Kidney (tissue), 14 donors: Measurements from ENCODE around the gene MGAT4A. TPM values are rescaled to one million over a fixed set of nuclear protein-coding genes. Genes with fewer than 3 reads are reported as not detected.

Experiments used
- DNase-seq, 5 donors: peaks; one replicate each; pipeline ENCODE4 v3.0.0-alpha.2; 2013 to 2020
- FAIRE-seq: peaks from 2 replicates; lab custom pipeline; 2012; peaks lifted over from hg19 to GRCh38; lab: Jason Lieb, UNC
- H3K27ac ChIP-seq, 2 donors: one replicate each; pipeline ENCODE4 v1.7.0; 2013; ENCODE audit warnings: low read depth in 2 of 2, low read length in 2 of 2, inconsistent platforms in 1 of 2
- H3K27me3 ChIP-seq: one replicate; pipeline ENCODE4 v1.7.1; 2013; ENCODE audit warnings: low read length, inconsistent platforms; ENCODE audit not compliant: control insufficient read depth, insufficient read depth
- H3K36me3 ChIP-seq, 3 donors: one replicate each; pipeline versions ENCODE4 v1.7.0 to v1.7.1; 2013; ENCODE audit warnings: low read length in 3 of 3, control low read depth in 1 of 3, inconsistent platforms in 1 of 3; ENCODE audit not compliant: insufficient read depth in 3 of 3, control insufficient read depth in 2 of 3
- H3K4me1 ChIP-seq, 3 donors: one replicate each; pipeline versions ENCODE4 v1.7.0 to v1.7.1; 2013; ENCODE audit warnings: low read length in 3 of 3, inconsistent platforms in 1 of 3, low read depth in 1 of 3; ENCODE audit not compliant: control insufficient read depth in 2 of 3, insufficient read depth in 2 of 3
- H3K4me3 ChIP-seq, 3 donors: one replicate each; pipeline versions ENCODE4 v1.7.0 to v1.8.1; 2013; ENCODE audit warnings: low read length in 3 of 3, control low read depth in 1 of 3, inconsistent platforms in 1 of 3
- H3K9ac ChIP-seq, 3 donors: one replicate each; pipeline versions ENCODE4 v1.7.0 to v1.7.1; 2013; ENCODE audit warnings: low read length in 3 of 3, control low read depth in 1 of 3, inconsistent platforms in 1 of 3
- H3K9me3 ChIP-seq, 3 donors: one replicate each; pipeline versions ENCODE4 v1.7.0 to v1.7.1; 2013; ENCODE audit warnings: low read length in 3 of 3, control low read depth in 1 of 3, inconsistent platforms in 1 of 3; ENCODE audit not compliant: control insufficient read depth in 2 of 3, insufficient read depth in 1 of 3
- CTCF ChIP-seq: IDR thresholded peaks from 3 replicates; pipeline ENCODE4 v1.5.1; 2012; ENCODE audit warnings: mild to moderate bottlenecking, moderate library complexity, borderline replicate concordance; ENCODE audit not compliant: insufficient read depth; ENCODE audit errors: extremely low read depth
- intact Hi-C: fragments of 100-400 bp; cut with DNase I; formaldehyde crosslinking; loops from one replicate; pipeline ENCODE4 v1.11.1; 2022
- polyA plus RNA-seq: library from polyadenylated mRNA; stranded (reverse); fragments of 350-450 nt; fragmentation: Illumina TruSeq; extraction: RNeasy Lipid Tissue Mini Kit (QIAGEN cat#74804); gene quantifications from one replicate; pipeline ENCODE4 v1.2.3, GENCODE V29; 2014; ENCODE audit warnings: low read depth, low replicate concordance; ENCODE audit not compliant: insufficient read depth
- total RNA-seq: library from RNA; stranded (reverse); fragmentation: NEBNext Ultra II Directional; extraction: Animal tissue kit (Norgen Biotek cat#: 25700); gene quantifications from one replicate; pipeline ENCODE4 v1.2.1, GENCODE V29; 2021
- donor health status: control.
- donor health status: control.
- donor health status: control.
- donor health status: control.
- donor health status: control.
- donor health status: DM: yes; HTN: yes; CAD: no.
- donor health status: Normal renal cell carcinoma (clear cell type).

MGAT4A gene
- total and polyA plus RNA-seq, 2 donors from 2014 or later: 23.5 to 101 TPM

- Histone ChIP-seq H3K36me3 (no peaks in the 10 kb centered on the region), H3K27me3 (no peaks in the 10 kb centered on the region), H3K4me1 (peaks cover 0 to 3% (median 0%) of the 10 kb centered on the region in 3 donors), H3K4me3 (no peak overlapping the region), H3K9me3 (no peaks in the 10 kb centered on the region), H3K9ac (no peak overlapping the region), H3K27ac (no peak overlapping the region)
- DNase-seq: no peak
- intact Hi-C loops: no loop called here
- no peak for FAIRE-seq
- TF ChIP-seq CTCF: no peak
Measured at GRCh38 chr2:98734823-98735260, 3.9 kb upstream of the MGAT4A start.

- DNase-seq (no peak), FAIRE-seq (no peak)
- Histone ChIP-seq H3K27me3 (no peaks in the 10 kb centered on the region), H3K36me3 (no peaks in the 10 kb centered on the region), H3K4me3 (no peak overlapping the region), H3K27ac (no peak overlapping the region), H3K4me1 (peaks cover 0 to 3% (median 0%) of the 10 kb centered on the region in 3 donors), H3K9ac (no peak overlapping the region), H3K9me3 (no peaks in the 10 kb centered on the region)
- no peak for TF ChIP-seq CTCF
- intact Hi-C loops: no loop called here
Measured at GRCh38 chr2:98734162-98734561, 3.2 kb upstream of the MGAT4A start.

GRCh38 chr2:98732430-98733051 is 1.6 kb upstream of the MGAT4A start:
- no peaks in the 10 kb centered on the region for H3K36me3 ChIP-seq
- no peaks in the 10 kb centered on the region for H3K9me3 ChIP-seq
- no peaks in the 10 kb centered on the region for H3K27me3 ChIP-seq
- peak overlapping the region in 2 of 3 donors; percentile 74 to 84 for H3K4me3 ChIP-seq
- no peak overlapping the region for H3K9ac ChIP-seq
- TF ChIP-seq CTCF: no peak
- no peak overlapping the region for H3K27ac ChIP-seq
- no peak for FAIRE-seq
- intact Hi-C loops: no loop called here
- H3K4me1 ChIP-seq: peaks cover 0 to 3% (median 0%) of the 10 kb centered on the region in 3 donors
- DNase-seq: no peak

GRCh38 chr2:98731894-98732349 is 990 bp upstream of the MGAT4A start:
- no peak for TF ChIP-seq CTCF
- FAIRE-seq: no peak
- Histone ChIP-seq H3K9me3 (no peaks in the 10 kb centered on the region), H3K27me3 (no peaks in the 10 kb centered on the region), H3K9ac (peak overlapping the region; percentile 41 to 56 (median 48)), H3K4me1 (peaks cover 0 to 3% (median 0%) of the 10 kb centered on the region in 3 donors), H3K4me3 (peak overlapping the region; percentile 73 to 84 (median 74)), H3K27ac (peak overlapping the region in 1 of 2 donors; percentile 62), H3K36me3 (no peaks in the 10 kb centered on the region)
- no peak for DNase-seq
- intact Hi-C loops: no loop called here
